ENCODE measurements around the gene MCU. TPM values are rescaled to one million over a fixed set of nuclear protein-coding genes. Genes with fewer than 3 reads are reported as not detected.

The MCU gene
- total RNA-seq, 3 donors from 2014 or later (not counting 1 experiment from before 2014, with no cell fraction given), result 13.1 to 15.6 (median 14.1) TPM

DNA sequence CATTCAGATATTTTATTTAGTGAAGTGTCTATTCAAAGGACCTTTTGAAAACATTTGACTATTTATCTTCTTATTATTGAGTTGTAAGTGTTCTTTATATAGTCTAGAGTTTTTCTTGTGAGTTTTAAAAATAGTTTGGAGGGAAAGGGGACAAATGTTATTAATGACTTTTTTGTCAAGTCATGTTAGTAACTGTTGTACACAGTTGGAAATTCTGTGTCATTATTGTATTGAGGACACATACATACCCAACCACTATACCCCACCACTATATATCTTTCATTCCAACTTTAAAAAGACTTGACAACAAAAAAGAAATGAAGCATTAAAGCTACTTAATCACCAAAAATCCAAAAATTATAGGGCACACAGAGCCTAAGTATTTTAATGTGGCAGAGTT, 148.4 kb downstream of the MCU start:
- Histone ChIP-seq H3K4me3 (ENCODE audit: low read length) (no peak overlapping the region), H3K9me3 (ENCODE audit: control insufficient read depth, insufficient read depth, low read length) (no peaks in the 10 kb centered on the region), H3K36me3 (ENCODE audit: control insufficient read depth, insufficient read depth, low read length) (no peaks in the 10 kb centered on the region), H3K27me3 (ENCODE audit: control insufficient read depth, insufficient read depth, low read length) (no peaks in the 10 kb centered on the region), H3K27ac (ENCODE audit: low read length) (no peak overlapping the region), H3K4me1 (ENCODE audit: control insufficient read depth, insufficient read depth, low read length) (no peaks in the 10 kb centered on the region)
- DNase-seq (no peak), ATAC-seq (no peak)
- H3K36me3 Mint-ChIP-seq, result no peaks in the 10 kb centered on the region
- H3K4me3 Mint-ChIP-seq, result no peak overlapping the region
- H3K27me3 Mint-ChIP-seq (ENCODE audit: low read depth in 2 of 2), result no peaks in the 10 kb centered on the region
- intact Hi-C loops (cut with micrococcal nuclease), result no loop called here
- no peak overlapping the region for H3K27ac Mint-ChIP-seq
- no peaks in the 10 kb centered on the region for H3K9me3 Mint-ChIP-seq
- peaks cover 0 to 5% of the 10 kb centered on the region in 2 donors for H3K4me1 Mint-ChIP-seq
- no peak for TF ChIP-seq CTCF (IDR thresholded peaks at IDR 0.05)

GRCh38 chr10:72841487-72841886, 149.5 kb downstream of the MCU start:
- Histone ChIP-seq H3K9me3 (ENCODE audit: control insufficient read depth, insufficient read depth, low read length) (no peaks in the 10 kb centered on the region), H3K27me3 (ENCODE audit: control insufficient read depth, insufficient read depth, low read length) (no peaks in the 10 kb centered on the region), H3K4me1 (ENCODE audit: control insufficient read depth, insufficient read depth, low read length) (no peaks in the 10 kb centered on the region), H3K36me3 (ENCODE audit: control insufficient read depth, insufficient read depth, low read length) (no peaks in the 10 kb centered on the region), H3K27ac (ENCODE audit: low read length) (no peak overlapping the region), H3K4me3 (ENCODE audit: low read length) (no peak overlapping the region)
- Mint-ChIP-seq H3K36me3 (no peaks in the 10 kb centered on the region), H3K4me3 (no peak overlapping the region), H3K27me3 (ENCODE audit: low read depth in 2 of 2) (no peaks in the 10 kb centered on the region), H3K27ac (no peak overlapping the region), H3K9me3 (no peaks in the 10 kb centered on the region), H3K4me1 (peaks cover 0 to 5% of the 10 kb centered on the region in 2 donors)
- WGBS (ENCODE audit: insufficient coverage), result 86% methylated on average over 5 of the region's 5 CpGs
- DNase-seq, result no peak
- TF ChIP-seq CTCF (IDR thresholded peaks at IDR 0.05), result no peak
- intact Hi-C loops (cut with micrococcal nuclease), result no loop called here
- ATAC-seq, result no peak

DNA sequence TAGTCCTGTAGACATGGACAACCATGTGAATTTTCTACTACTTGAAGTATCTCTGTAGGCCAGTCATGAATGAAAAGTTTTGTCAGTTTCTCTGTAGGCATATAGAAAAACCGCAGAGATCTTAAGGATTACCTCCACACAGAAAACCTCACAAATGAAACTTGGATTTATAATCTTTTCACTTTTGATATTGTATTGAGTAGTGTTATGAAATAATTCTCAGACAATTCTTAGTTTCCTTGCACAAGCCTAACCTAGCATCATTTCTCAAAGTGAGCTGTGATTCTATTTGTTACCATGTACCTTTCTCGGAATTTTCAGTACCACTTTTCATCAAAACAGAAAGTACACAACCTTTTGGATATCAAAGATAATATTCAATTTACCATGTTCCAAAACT, 150.2 kb downstream of the MCU start:
- no peaks in the 10 kb centered on the region for H3K9me3 ChIP-seq (ENCODE audit: control insufficient read depth, insufficient read depth, low read length)
- DNase-seq, result no peak
- no peak overlapping the region for H3K4me3 Mint-ChIP-seq
- ATAC-seq, result no peak
- H3K4me1 Mint-ChIP-seq, result peaks cover 0 to 5% of the 10 kb centered on the region in 2 donors
- no peaks in the 10 kb centered on the region for H3K36me3 Mint-ChIP-seq
- no peaks in the 10 kb centered on the region for H3K4me1 ChIP-seq (ENCODE audit: control insufficient read depth, insufficient read depth, low read length)
- H3K36me3 ChIP-seq (ENCODE audit: control insufficient read depth, insufficient read depth, low read length), result no peaks in the 10 kb centered on the region
- WGBS (ENCODE audit: insufficient coverage), result 88% methylated on average over 1 of the region's 2 CpGs
- H3K4me3 ChIP-seq (ENCODE audit: low read length), result no peak overlapping the region
- H3K9me3 Mint-ChIP-seq, result no peaks in the 10 kb centered on the region
- no peak overlapping the region for H3K27ac Mint-ChIP-seq
- no peak overlapping the region for H3K27ac ChIP-seq (ENCODE audit: low read length)
- no peak for TF ChIP-seq CTCF (IDR thresholded peaks at IDR 0.05)
- no peaks in the 10 kb centered on the region for H3K27me3 Mint-ChIP-seq (ENCODE audit: low read depth in 2 of 2)
- intact Hi-C loops (cut with micrococcal nuclease), result no loop called here
- H3K27me3 ChIP-seq (ENCODE audit: control insufficient read depth, insufficient read depth, low read length), result no peaks in the 10 kb centered on the region

- Histone ChIP-seq H3K27ac (ENCODE audit: low read length) (no peak overlapping the region), H3K36me3 (ENCODE audit: control insufficient read depth, insufficient read depth, low read length) (no peaks in the 10 kb centered on the region), H3K9me3 (ENCODE audit: control insufficient read depth, insufficient read depth, low read length) (no peaks in the 10 kb centered on the region), H3K4me1 (ENCODE audit: control insufficient read depth, insufficient read depth, low read length) (no peaks in the 10 kb centered on the region), H3K27me3 (ENCODE audit: control insufficient read depth, insufficient read depth, low read length) (no peaks in the 10 kb centered on the region), H3K4me3 (ENCODE audit: low read length) (no peak overlapping the region)
- H3K9me3 Mint-ChIP-seq, result no peaks in the 10 kb centered on the region
- TF ChIP-seq CTCF (IDR thresholded peaks at IDR 0.05), result no peak
- no peak overlapping the region for H3K27ac Mint-ChIP-seq
- WGBS (ENCODE audit: insufficient coverage), result over 99% methylated on average over 7 of the region's 7 CpGs
- ATAC-seq (no peak), DNase-seq (no peak)
- intact Hi-C loops (cut with micrococcal nuclease), result no loop called here
- no peaks in the 10 kb centered on the region for H3K4me1 Mint-ChIP-seq
- H3K4me3 Mint-ChIP-seq, result no peak overlapping the region
- H3K27me3 Mint-ChIP-seq (ENCODE audit: low read depth in 2 of 2), result no peaks in the 10 kb centered on the region
- H3K36me3 Mint-ChIP-seq, result no peaks in the 10 kb centered on the region
Observed at GRCh38 chr10:72846238-72846637, 154.3 kb downstream of the MCU start.

All from natural killer cell (primary cell).